Spinal cord (tissue), 10 donors: Measurements from ENCODE around the gene PRSS27. TPM values are rescaled to one million over a fixed set of nuclear protein-coding genes. Genes with fewer than 3 reads are reported as not detected.

Source experiments
- DNase-seq, 6 donors: peaks; one replicate each; pipeline versions ENCODE4 v3.0.0 to v3.0.0-alpha.2; 2013 to 2015; ENCODE audit warnings: low spot score in 6 of 6, low read depth in 4 of 6
- H3K27ac ChIP-seq: one replicate; pipeline ENCODE4 v1.5.1; 2013; ENCODE audit warnings: low read depth, low read length, control low read depth
- H3K27me3 ChIP-seq: one replicate; pipeline ENCODE4 v1.6.1; 2013; ENCODE audit warnings: low read length; ENCODE audit not compliant: control insufficient read depth, insufficient read depth
- H3K36me3 ChIP-seq: one replicate; pipeline ENCODE4 v1.6.1; 2013; ENCODE audit warnings: low read length; ENCODE audit not compliant: control insufficient read depth, insufficient read depth
- H3K4me1 ChIP-seq: one replicate; pipeline ENCODE4 v1.6.1; 2013; ENCODE audit warnings: low read length; ENCODE audit not compliant: control insufficient read depth, insufficient read depth
- H3K4me3 ChIP-seq: one replicate; pipeline ENCODE4 v1.5.1; 2013; ENCODE audit warnings: low read depth, low read length, control low read depth
- H3K9me3 ChIP-seq: one replicate; pipeline ENCODE4 v1.6.1; 2013; ENCODE audit warnings: low read length; ENCODE audit not compliant: control insufficient read depth, insufficient read depth
- WGBS: methylation state at CpG from one replicate; pipeline ENCODE4 v1.1.5; 2013; ENCODE audit warnings: missing lambda C conversion rate; ENCODE audit not compliant: insufficient coverage; 5-methylcytosine and 5-hydroxymethylcytosine counted together
- polyA plus RNA-seq, 2 donors: library from polyadenylated mRNA; unstranded; fragments of 120-200 nt; gene quantifications; one replicate each; pipeline ENCODE4 v1.2.1, GENCODE V29; 2013; ENCODE audit not compliant: insufficient read length in 2 of 2
- total RNA-seq, 2 donors: library from RNA; depleted of rRNA in 1 of 2; stranded (reverse); fragments of 120-200 nt in 1 of 2; fragments of >200 nt in 1 of 2; gene quantifications; one replicate each; pipeline versions ENCODE4 v1.2.3 to v1.2.4, GENCODE V29; 2013 to 2014
- donor health status: healthy.

PRSS27 gene
- total and polyA plus RNA-seq, 4 donors: 2.1 to 11.5 (median 6.1) TPM

GRCh38 chr16:2752850-2753732 lies 33.1 kb upstream of the PRSS27 start:
- H3K4me3 ChIP-seq: peak overlapping the region; percentile 95
- H3K36me3 ChIP-seq: peaks cover 37% of the 10 kb centered on the region
- H3K27ac ChIP-seq: peak overlapping the region; percentile 98
- H3K9me3 ChIP-seq: no peaks in the 10 kb centered on the region
- WGBS: 0% methylated on average over 24 of the region's 82 CpGs
- peak; percentile 57 to 94 (median 75) for DNase-seq
- H3K27me3 ChIP-seq: no peaks in the 10 kb centered on the region
- H3K4me1 ChIP-seq: peaks cover 34% of the 10 kb centered on the region

- DNase-seq: peak; percentile 94 to 99 (median 97)
- peaks cover 28% of the 10 kb centered on the region for H3K36me3 ChIP-seq
- H3K27ac ChIP-seq: peak within 1 kb of the TSS; percentile 98
- H3K9me3 ChIP-seq: no peaks in the 10 kb centered on the region
- H3K27me3 ChIP-seq: no peaks in the 10 kb centered on the region
- peaks cover 31% of the 10 kb centered on the region for H3K4me1 ChIP-seq
- H3K4me3 ChIP-seq: peak within 1 kb of the TSS; percentile 95
- WGBS: under 1% methylated on average over 93 of the region's 99 CpGs
Observed at GRCh38 chr16:2752035-2752849, 32.2 kb upstream of the PRSS27 start, which contains the start of gene SRRM2. SRRM2 (plus strand) TSS chr16:2752638; CDS start chr16:2756365, 3,727 bp downstream.

GRCh38 chr16:2751577-2752034 lies 31.6 kb upstream of the PRSS27 start:
- H3K9me3 ChIP-seq: no peaks in the 10 kb centered on the region
- peak overlapping the region; percentile 95 for H3K4me3 ChIP-seq
- H3K27ac ChIP-seq: peak overlapping the region; percentile 98
- DNase-seq: peak in 1 of 6 donors; percentile 36
- H3K4me1 ChIP-seq: peaks cover 31% of the 10 kb centered on the region
- H3K36me3 ChIP-seq: peaks cover 22% of the 10 kb centered on the region
- WGBS: 28% methylated on average over 22 of the region's 23 CpGs
- H3K27me3 ChIP-seq: no peaks in the 10 kb centered on the region

GRCh38 chr16:2749936-2750335 lies 29.9 kb upstream of the PRSS27 start:
- no peaks in the 10 kb centered on the region for H3K27me3 ChIP-seq
- no peak overlapping the region for H3K27ac ChIP-seq
- H3K4me3 ChIP-seq: no peak overlapping the region
- no peak for DNase-seq
- WGBS: 83% methylated on average over 5 of the region's 6 CpGs
- no peaks in the 10 kb centered on the region for H3K9me3 ChIP-seq
- peaks cover 25% of the 10 kb centered on the region for H3K4me1 ChIP-seq
- H3K36me3 ChIP-seq: peaks cover 19% of the 10 kb centered on the region

GRCh38 chr16:2749476-2749875 lies 29.5 kb upstream of the PRSS27 start:
- H3K4me3 ChIP-seq: no peak overlapping the region
- no peaks in the 10 kb centered on the region for H3K27me3 ChIP-seq
- H3K4me1 ChIP-seq: peaks cover 24% of the 10 kb centered on the region
- peaks cover 19% of the 10 kb centered on the region for H3K36me3 ChIP-seq
- H3K9me3 ChIP-seq: no peaks in the 10 kb centered on the region
- no peak for DNase-seq
- 95% methylated on average over 5 of the region's 5 CpGs for WGBS
- H3K27ac ChIP-seq: no peak overlapping the region

- no peak for DNase-seq
- Histone ChIP-seq H3K4me3 (no peak overlapping the region), H3K36me3 (peaks cover 15% of the 10 kb centered on the region), H3K27me3 (no peaks in the 10 kb centered on the region), H3K27ac (no peak overlapping the region), H3K9me3 (no peaks in the 10 kb centered on the region), H3K4me1 (peaks cover 19% of the 10 kb centered on the region)
- 96% methylated on average over 6 of the region's 7 CpGs for WGBS
Observed at GRCh38 chr16:2748757-2749455, 28.9 kb upstream of the PRSS27 start.

GRCh38 chr16:2745961-2746360 lies 25.9 kb upstream of the PRSS27 start:
- Histone ChIP-seq H3K9me3 (no peaks in the 10 kb centered on the region), H3K4me1 (peaks cover 3% of the 10 kb centered on the region), H3K4me3 (no peak overlapping the region), H3K27me3 (no peaks in the 10 kb centered on the region), H3K36me3 (peaks cover 17% of the 10 kb centered on the region), H3K27ac (no peak overlapping the region)
- DNase-seq: no peak
- WGBS: 86% methylated on average over 8 of the region's 9 CpGs

GRCh38 chr16:2745116-2745890 lies 25.3 kb upstream of the PRSS27 start:
- H3K4me1 ChIP-seq: no peaks in the 10 kb centered on the region
- DNase-seq: no peak
- no peak overlapping the region for H3K27ac ChIP-seq
- no peaks in the 10 kb centered on the region for H3K9me3 ChIP-seq
- no peaks in the 10 kb centered on the region for H3K27me3 ChIP-seq
- WGBS: 82% methylated on average over 14 of the region's 15 CpGs
- no peak overlapping the region for H3K4me3 ChIP-seq
- peaks cover 17% of the 10 kb centered on the region for H3K36me3 ChIP-seq
